HG03095 (cell line): ENCODE measurements around the gene RAB12.
A peak's percentile ranks its signal among the peaks of the same experiment; 100 is the strongest.
"Not testable (repeated sequence)": the region's sequence is repeated elsewhere in the genome, so short reads cannot be mapped to it uniquely, and the experiment has no call there.

Experiments used
- ATAC-seq: cut with Tn5 transposase; IDR thresholded peaks from one replicate; pipeline ENCODE4 v1.9.1; 2021; ENCODE audit warnings: moderate library complexity; ENCODE audit not compliant: unreplicated experiment

RAB12 gene, protein sequence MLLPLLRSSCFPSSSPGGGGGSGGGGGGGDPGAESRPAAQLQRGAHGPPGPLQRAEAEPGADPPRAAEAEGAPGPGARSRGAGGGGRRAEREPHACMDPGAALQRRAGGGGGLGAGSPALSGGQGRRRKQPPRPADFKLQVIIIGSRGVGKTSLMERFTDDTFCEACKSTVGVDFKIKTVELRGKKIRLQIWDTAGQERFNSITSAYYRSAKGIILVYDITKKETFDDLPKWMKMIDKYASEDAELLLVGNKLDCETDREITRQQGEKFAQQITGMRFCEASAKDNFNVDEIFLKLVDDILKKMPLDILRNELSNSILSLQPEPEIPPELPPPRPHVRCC

DNA sequence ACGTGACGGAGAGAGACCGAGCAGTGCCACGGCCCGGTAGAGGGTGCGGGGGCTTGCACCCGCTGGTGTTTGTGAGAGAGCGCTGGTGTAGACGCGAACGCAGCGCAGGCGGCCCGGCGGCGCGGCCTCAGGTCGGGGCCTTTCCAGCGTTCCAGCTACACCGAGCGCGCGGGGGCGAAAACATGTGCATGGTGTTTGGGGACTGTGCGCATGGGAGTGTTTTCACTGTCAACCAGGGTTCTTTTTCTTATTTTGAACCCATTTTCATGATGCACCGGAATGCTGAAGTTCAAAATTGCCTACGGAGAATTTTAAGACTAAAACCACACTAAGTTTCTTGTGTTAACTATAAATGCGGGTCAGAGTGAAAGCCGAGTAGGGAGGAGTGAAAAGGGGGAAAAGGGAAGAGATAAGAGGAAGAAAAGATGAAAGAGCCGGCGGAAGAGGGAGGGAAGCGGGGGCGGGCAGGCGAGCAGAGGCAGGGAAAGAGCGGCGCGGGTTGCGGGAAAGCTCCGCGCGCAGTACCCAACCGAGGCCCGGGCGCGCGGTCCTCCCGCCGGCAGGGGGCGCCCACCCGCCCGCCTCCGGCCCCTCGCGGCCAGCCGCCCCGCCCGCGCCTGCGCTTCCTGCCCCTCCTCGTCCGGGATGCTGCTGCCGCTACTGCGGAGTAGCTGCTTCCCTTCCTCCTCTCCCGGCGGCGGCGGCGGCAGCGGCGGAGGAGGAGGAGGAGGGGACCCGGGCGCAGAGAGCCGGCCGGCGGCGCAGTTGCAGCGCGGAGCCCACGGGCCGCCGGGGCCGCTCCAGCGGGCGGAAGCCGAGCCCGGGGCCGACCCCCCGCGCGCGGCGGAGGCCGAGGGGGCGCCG is at the start of gene RAB12:
Gene RAB12, plus strand, starts transcription at position 643 of the 864 bp plus-strand sequence. Its CDS starts 3 bp downstream, at position 646.
- ATAC-seq, result peak; percentile 51

DNA sequence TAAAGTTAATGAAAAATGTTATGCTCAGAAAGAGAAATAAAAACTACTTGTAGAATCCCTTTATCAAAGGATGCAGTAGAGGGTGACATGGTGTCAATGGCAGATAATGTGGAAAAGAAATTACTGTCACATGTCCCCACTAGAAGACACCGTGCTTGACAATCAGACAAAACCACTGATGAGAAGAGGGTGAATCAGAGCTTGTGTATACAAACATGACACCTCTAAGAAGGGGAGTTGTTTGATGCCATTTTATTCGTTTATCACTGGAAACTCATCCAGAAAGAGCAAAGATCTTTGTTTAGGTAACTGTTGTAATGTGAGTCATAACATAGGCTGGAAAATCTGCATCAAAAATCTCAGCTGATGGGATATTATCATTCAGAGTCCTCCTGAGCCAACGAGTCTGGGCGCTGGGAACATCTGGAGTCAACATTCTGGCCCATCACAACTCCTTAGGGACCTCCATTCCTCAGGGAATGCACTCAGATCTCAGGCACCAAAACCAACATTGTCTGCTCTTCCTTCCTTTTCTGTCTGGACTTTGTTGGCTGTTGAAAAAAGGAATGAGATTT is 49.5 kb upstream of the RAB12 start:
- no peak for ATAC-seq

DNA sequence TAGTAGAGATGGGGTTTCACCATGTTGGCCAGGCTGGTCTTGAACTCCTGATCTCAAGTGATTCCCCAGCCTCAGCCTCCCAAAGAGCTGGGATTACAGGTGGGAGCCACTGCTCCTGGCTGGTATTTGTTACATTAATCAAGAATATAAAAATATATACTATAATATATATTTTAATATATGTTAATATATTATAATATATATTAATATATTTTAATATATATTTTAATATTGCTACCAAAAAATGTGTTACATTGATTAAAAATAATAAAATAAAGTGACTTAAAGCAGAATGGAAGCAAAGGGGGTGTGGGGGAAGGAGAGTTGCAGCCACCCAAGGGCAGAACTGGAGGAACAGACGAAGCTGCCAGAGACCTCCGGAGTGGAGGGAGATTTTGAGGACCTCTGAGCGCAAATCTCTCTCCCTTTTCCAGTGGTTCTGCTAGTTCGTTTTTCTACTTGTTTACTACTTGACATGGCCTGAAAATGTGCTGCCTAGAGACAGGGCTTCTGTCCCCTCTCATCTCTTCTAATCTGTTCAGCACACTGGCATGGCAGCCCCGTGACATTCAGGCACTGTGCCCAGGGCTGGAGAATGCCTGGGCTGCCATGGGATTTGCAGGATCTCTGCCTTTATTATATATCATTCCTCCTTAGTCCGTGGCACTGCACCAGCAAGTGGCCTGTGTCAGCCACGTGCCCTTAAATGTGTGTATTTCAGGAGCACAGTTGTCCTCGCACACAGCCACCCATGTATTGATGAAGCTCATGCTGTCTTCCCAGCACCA is 47.9 kb upstream of the RAB12 start:
- ATAC-seq, result no peak

DNA sequence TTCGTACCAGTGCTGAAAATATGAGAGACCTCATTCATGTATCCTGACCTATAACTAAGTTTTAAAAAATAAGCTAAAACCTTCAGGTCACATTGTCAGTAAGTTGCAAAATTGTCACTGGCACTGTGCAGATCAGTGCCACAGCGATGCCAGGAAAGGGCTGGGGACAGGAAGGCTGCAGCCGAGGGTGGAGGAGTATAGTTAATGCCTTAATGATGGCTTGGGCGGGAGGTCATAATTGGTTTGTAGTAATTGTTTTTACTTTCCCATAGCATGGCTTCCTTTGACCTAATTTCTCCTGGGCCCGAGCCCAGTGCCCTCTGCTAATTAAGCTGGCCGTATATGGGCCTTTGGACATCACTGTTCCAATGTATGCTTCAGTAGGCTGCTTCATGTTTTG is 47.2 kb upstream of the RAB12 start:
- no peak for ATAC-seq

DNA sequence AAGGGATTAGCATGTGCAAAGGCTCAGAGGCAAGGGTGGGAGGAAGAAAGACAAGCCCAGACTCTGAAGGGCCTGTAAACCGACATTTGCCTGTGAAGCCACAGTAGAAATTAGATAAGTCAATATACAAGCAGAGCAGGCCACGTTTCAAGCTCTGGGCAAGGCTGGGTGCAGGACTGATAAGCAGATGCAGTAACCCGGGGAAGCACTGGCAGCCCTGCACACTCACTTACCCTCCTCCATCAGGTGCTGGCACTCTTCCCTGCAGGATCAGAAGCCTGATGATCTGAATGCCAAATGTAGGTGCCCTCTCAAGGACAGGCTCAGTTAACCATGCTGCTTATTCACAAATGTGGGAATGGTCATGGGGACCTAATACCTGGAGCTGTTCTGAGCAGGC is 46.3 kb upstream of the RAB12 start:
- no peak for ATAC-seq

DNA sequence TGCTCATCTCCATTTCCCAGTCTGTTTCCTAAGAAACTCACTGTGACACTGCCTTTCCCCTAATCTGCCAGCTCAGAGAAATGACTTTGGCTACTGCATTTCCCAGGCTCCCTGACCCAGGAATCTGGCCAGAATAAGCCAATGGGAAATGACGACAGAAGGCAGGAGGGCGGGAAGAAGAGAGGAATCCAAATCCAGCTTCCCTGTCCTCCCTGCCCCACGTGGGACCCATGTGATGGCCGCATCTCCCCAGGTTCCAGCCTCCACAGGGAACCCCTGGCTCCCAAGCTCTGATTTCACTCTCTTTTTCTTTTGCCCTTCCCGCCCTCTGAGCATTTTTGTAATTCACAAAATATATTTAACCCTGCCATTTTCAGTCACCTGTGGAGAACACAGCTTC is 37.8 kb upstream of the RAB12 start:
- no peak for ATAC-seq

DNA sequence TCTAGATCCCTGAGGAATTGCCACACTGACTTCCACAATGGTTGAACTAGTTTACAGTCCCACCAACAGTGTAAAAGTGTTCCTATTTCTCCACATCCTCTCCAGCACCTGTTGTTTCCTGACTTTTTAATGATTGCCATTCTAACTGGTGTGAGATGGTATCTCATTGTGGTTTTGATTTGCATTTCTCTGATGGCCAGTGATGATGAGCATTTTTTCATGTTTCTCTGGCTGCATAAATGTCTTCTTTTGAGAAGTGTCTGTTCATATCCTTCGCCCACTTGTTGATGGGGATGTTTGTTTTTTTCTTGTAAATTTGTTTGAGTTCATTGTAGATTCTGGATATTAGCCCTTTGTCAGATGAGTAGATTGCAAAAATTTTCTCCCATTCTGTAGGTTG is 35.5 kb upstream of the RAB12 start:
- not testable (repeated sequence) for ATAC-seq

DNA sequence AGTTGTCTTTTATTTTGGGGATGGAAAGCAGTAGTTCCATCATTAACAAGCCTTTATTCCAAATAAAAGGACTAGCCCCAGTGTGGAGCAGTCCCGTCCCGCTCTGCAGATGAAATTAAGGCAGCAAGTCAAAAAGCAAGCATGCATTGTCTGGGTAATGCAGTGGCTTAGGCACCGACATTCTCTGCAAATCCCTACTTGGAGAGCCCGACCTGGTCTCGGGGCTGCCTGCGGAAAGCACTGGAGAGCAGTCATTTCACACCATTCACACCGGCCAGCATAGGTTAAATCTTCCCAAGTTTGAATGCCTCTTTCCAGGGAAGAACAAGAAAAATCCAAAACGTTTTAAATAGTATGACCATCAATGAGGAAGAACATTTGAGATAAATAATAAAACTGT is 24.4 kb upstream of the RAB12 start:
- no peak for ATAC-seq

DNA sequence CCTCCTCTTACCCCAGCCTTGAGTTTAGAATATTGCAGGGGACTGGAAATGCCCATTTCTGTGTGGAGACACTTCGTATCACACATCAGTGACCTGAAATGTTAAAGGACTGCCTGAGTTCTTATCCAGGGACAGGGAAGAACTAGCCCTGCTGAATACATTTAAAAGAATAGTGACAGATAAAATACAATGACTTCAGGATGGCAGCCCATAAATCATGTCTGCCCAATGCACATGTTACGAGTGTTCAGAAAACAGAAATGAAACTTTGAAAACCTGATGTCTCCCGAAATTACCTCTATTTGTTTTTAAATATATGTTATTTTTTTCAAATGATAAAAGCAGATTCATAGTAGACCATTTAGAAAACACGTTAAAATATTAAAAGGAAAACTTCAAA is 22.3 kb upstream of the RAB12 start:
- no peak for ATAC-seq

DNA sequence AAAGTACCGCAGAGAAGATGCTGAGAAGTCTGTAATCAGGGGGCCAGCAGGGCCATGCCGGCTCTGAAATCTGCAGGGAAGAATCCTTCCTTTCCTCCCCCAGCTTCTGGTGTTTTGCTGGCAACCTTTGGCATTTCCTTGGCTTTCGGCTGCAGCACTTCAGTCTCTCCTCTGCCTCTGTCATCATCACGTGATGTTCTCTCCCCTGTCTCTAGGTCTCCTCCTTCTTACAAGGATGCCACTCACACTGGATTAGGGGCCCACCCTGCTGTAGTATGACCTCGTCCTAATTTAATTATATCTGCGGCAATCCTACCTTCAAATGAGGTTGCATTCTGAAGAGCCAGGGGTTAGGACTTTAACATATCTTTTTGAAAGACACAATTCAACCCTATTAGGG is 13.8 kb upstream of the RAB12 start:
- ATAC-seq, result no peak

DNA sequence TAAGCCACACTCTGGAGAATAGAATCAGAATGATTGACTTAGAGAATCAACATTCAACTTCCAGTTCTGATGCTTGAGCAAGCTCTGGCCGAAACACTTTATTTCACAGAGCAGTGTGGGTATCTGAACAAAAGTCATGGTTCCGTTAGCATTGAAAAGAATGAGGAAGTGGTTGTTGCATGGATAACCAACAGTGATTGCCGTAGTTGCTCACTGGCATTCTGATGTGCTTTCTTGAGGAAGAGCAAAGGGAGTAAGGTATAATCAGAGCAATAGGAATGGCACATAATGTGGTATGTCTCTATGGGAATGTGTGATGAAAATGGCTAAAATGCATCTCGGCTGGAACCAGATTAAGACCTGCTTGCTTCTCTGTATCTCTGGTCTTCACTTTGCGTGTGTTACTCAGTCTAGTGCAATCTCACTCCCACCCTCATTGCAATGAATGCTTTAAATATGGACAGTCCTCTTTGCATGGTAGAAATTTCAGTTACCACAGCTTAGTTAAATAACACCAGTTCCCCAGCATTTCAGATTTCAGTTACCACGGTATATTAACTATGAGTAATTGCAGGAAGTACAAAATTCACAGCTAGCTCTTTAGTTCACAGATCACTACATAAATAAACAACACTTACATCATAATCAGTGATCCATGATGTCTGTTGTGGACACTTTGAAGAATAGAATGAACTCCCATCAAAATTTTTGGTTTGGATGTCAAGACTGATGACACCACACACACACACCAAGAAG is 7.8 kb upstream of the RAB12 start:
- ATAC-seq, result peak; percentile 59

DNA sequence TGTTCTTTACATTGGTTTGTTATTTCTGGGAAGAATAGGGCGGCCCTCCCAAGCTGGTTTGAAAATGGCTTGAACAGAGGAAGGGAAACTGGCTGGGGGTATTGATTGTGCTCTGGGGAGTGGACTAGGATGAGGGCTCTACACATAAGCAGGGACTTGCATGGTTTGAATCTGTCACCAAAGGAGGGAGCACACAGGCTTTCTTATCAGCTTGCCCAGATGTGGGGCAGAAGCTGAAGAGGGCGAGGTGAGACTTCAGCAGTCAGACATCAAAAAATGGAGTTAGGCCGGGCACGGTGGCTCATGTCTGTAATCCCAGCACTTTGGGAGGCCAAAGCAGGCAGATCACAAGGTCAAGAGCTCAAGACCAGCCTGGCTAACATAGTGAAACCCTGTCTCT is 7.2 kb upstream of the RAB12 start:
- peak; percentile 22 for ATAC-seq

DNA sequence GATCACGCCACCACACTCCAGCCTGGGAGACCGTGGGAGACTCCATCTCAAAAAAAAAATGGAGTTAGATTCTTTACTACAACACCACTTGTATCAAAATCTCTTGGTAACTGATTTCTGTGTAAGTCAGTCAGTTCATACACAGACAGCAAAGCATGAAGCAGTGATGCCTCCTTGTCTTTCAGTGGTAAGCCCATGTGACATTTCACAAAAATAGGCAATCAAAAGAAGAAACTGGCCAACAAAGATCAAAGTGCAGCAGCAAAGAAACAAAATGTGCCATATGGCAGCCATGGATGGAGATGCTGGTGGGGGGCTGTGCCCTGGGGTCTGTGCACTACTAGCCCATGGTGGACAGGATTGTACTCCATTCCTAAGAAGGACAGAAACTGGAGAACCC is 6.7 kb upstream of the RAB12 start:
- ATAC-seq, result no peak

DNA sequence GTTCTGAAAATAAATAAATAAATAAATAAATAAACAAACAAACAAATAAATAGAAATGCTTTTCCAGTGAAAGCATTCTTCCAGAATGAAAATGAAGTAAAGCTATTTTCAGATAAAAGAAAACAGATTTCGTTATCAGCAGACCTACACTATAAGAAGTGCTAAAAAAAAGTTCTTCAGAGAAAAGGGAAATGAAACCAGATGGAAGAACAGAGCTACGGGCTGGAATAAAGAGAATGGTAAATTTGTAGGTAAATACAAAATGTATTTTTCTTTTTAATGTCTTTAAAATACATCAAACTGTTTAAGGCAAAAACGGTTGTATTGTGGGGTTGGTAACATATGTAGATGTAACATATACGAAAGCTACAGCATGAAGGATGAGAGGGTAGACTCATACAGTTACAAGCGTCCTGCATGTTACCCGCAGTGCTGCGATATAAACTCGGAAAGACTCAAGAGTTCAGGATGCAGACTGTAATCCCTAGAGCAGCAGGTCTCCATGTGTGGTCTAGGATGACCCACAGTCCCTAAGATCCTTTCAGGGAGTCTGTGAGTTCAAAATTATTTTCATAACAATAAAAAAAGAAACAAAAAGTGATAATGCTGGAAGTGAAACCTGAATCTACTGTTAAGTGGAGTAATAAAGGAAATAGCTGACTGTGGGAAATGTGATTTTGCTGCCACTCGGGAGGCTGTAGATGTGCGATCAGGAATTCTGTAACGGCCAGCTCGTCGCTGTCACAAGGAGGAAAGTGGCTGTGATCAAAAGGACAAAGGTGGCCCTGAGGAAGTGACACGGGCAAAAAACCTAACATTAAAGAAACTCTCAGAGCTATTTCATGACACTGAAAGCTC is 5.3 kb upstream of the RAB12 start:
- no peak for ATAC-seq

DNA sequence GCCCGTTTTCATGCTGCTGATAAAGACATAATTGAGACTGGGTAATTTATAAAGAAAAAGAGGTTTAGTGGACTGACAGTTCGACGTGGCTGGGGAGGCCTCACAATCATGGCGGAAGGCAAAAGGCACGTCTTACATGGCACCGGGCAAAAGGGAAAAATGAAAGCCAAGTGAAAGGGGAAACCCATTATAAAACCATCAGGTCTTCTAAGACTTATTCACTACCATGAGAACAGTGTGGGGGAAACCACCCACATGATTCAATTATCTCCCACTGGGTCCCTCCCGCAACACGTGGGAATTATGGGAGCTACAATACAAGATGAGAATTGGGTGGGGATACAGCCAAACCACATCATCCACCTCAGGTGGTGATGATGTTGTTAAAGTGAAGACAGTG is 3.3 kb upstream of the RAB12 start:
- ATAC-seq, result no peak

DNA sequence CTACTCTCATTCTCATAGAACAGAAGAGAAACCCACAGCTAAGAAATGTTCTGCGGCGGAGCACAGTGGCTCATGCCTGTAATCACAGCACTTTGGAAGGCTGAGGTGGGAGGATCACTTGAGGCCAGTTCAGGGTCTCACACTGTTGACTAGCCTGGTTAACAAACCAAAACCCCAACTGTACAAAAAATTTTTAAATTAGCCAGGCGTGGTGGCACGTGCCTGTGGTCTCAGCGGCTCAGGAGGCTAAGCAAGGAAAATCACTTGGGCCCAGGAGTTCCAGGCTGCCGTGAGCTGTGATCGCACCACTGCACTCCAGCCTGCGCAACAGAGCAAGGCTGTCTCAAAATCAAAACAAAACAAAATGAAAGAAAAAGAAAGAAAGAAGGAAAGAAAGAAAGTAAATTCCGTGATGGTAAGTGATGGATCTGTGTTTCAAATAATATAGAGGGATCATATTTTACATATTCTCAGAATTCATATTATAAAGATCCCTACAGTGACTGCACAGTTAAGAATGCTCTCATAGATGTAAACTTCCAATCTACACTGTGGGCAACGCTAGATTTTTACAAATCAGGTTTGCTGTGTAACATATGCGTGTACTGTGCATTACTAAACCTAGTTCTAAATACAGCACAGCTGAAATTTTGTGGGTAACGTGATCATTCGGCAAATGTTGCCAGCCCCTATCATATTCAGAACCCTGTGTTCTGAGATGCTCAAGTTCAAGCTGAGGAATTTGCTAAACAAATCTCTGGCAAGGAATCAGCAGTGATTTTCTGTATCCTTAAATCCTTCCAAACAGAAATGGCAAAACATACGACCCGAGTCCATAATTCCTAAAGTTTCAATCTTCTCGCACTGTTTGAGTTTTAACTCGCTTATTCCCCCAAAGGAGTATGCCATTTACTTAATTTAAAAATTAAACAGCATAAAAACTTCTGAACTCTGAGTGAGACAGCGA is 1.2 kb upstream of the RAB12 start:
- ATAC-seq, result peak; percentile 43

DNA sequence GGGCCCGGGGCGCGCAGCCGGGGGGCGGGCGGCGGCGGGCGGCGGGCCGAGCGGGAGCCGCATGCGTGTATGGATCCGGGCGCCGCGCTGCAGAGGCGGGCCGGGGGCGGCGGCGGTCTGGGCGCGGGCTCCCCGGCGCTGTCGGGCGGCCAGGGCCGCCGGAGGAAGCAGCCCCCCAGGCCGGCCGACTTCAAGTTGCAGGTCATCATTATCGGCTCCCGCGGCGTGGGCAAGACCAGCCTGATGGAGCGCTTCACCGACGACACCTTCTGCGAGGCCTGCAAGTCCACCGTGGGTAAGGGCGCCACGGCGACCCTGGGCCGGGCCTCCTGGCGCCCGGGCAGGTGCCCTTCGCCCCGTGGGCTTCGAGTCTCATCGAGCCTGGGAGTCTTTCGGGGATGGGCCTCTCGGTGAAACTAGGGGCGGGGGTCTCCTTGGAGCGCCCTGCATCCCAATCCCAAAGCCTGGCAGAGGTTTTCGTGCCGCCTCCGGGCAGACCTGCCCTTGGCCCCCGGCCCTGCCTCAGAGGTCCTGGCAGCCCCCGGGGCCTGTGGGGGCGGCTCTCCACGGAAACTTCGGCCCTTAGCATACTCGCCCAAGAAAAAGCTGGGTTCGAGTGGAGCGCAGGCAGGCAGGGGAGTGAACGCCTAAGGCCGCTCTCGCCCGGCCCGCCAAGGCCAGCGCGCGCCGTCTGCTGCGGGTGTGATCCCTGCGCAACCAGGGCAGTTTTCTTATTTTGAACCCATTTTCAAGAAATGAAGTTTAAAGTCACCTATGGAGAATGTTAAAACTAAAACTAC is 622 bp downstream of the RAB12 start:
- ATAC-seq, result no peak

DNA sequence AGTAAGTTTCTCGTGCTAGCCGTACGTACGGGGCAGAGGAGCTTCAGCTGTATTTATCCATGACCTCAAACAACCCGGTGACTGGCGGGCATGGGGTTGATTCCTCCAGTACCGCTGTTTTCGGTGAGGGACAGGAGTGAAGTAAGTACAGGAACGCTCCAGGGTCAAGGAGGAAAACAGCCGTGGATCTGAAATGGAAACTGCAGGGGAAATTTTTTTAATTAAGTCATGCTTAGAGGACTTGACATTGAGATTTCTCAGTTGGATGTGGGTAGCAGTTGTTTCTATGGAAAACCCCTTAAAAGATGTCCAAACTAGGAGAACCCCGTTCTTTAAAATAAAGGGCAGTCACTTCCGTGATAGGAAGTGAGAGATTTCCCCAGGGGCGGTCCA is 1.2 kb downstream of the RAB12 start:
- ATAC-seq, result no peak
